ENCODE results near the gene CCDC149.

Gene CCDC149

DNA sequence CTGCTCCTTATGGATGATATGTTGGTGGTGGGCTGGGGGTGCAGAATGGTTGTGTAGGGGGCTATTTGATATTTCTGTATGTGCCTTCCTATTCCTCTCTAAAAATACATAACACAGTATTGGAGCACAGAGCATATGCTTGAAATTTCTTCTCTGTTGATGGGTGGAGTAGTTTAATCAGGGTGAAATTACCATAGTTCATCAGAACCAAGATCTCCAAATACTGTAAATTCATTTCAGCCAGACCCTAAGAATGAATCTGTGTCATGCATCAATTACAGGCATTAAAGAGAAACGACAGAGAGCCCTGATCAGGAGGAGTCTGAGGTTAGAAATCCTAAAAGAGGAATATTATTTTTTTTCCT is 25.1 kb upstream of the CCDC149 start:
- H3K36me3 Mint-ChIP-seq (ENCODE audit: low read depth), result peaks cover 7% of the 10 kb centered on the region
- no peak overlapping the region for H3K4me3 Mint-ChIP-seq
- no peaks in the 10 kb centered on the region for H3K4me1 Mint-ChIP-seq
- H3K27ac Mint-ChIP-seq, result no peak overlapping the region
- H3K9me3 Mint-ChIP-seq, result peaks cover 57% of the 10 kb centered on the region
- TF ChIP-seq, protein P1, sequence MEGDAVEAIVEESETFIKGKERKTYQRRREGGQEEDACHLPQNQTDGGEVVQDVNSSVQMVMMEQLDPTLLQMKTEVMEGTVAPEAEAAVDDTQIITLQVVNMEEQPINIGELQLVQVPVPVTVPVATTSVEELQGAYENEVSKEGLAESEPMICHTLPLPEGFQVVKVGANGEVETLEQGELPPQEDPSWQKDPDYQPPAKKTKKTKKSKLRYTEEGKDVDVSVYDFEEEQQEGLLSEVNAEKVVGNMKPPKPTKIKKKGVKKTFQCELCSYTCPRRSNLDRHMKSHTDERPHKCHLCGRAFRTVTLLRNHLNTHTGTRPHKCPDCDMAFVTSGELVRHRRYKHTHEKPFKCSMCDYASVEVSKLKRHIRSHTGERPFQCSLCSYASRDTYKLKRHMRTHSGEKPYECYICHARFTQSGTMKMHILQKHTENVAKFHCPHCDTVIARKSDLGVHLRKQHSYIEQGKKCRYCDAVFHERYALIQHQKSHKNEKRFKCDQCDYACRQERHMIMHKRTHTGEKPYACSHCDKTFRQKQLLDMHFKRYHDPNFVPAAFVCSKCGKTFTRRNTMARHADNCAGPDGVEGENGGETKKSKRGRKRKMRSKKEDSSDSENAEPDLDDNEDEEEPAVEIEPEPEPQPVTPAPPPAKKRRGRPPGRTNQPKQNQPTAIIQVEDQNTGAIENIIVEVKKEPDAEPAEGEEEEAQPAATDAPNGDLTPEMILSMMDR (IDR thresholded peaks at IDR 0.05; ENCODE audit: unreplicated experiment in 3 of 3), result no peak
- H3K27me3 Mint-ChIP-seq (ENCODE audit: low read depth), result no peaks in the 10 kb centered on the region

DNA sequence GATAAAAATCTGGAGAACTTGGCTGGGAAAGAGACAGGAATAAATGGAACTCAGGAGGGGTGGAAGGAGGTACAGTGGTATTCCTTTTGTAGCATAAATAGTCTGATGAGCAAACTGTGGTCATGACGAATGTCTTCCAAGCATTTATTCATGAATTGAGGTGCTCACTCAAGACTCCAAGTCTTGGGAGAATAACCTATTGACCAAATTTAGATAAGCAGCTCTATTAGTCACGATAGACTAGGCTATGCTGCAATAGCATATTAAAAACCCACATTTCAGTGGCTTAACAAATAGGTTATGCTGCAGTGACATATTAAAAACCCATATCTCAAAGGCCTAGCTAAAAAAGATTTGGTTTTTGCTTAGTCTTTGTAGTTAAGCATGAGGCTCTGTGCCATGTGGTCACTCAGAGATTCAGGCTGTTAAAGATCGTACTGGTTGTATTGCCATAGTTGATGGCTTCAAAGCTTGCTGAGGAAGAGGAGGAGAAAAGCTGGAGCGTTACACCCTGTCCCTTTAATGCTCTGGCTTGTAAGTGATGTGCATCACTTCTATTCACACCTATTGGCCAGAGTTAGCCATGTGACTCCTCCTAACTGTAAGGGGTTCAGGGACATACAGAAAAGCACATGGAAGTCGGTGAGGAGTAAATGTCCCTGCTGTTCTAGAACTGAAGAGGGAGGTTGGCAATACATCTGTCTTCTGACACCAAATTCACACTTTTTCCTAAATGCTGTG is 24.5 kb upstream of the CCDC149 start:
- Mint-ChIP-seq H3K27me3 (ENCODE audit: low read depth) (no peaks in the 10 kb centered on the region), H3K9me3 (peaks cover 57% of the 10 kb centered on the region), H3K36me3 (ENCODE audit: low read depth) (peaks cover 7% of the 10 kb centered on the region), H3K27ac (no peak overlapping the region), H3K4me3 (no peak overlapping the region), H3K4me1 (no peaks in the 10 kb centered on the region)
- TF ChIP-seq, protein P1 (IDR thresholded peaks at IDR 0.05; ENCODE audit: unreplicated experiment in 3 of 3), result no peak

- Mint-ChIP-seq H3K4me3 (no peak overlapping the region), H3K36me3 (ENCODE audit: low read depth) (peaks cover 7% of the 10 kb centered on the region), H3K27me3 (ENCODE audit: low read depth) (no peaks in the 10 kb centered on the region), H3K27ac (no peak overlapping the region), H3K4me1 (no peaks in the 10 kb centered on the region), H3K9me3 (peaks cover 52% of the 10 kb centered on the region)
- TF ChIP-seq, protein P1 (IDR thresholded peaks at IDR 0.05; ENCODE audit: unreplicated experiment in 3 of 3), result no peak
Observed at GRCh38 chr4:24935856-24936255, 23.0 kb upstream of the CCDC149 start.

GRCh38 chr4:24934311-24934710 is 21.5 kb upstream of the CCDC149 start:
- Mint-ChIP-seq H3K4me1 (no peaks in the 10 kb centered on the region), H3K36me3 (ENCODE audit: low read depth) (peaks cover 7% of the 10 kb centered on the region), H3K27me3 (ENCODE audit: low read depth) (no peaks in the 10 kb centered on the region), H3K27ac (no peak overlapping the region), H3K4me3 (no peak overlapping the region), H3K9me3 (peaks cover 44% of the 10 kb centered on the region)
- TF ChIP-seq, protein P1 (IDR thresholded peaks at IDR 0.05; ENCODE audit: unreplicated experiment in 3 of 3), result no peak

DNA sequence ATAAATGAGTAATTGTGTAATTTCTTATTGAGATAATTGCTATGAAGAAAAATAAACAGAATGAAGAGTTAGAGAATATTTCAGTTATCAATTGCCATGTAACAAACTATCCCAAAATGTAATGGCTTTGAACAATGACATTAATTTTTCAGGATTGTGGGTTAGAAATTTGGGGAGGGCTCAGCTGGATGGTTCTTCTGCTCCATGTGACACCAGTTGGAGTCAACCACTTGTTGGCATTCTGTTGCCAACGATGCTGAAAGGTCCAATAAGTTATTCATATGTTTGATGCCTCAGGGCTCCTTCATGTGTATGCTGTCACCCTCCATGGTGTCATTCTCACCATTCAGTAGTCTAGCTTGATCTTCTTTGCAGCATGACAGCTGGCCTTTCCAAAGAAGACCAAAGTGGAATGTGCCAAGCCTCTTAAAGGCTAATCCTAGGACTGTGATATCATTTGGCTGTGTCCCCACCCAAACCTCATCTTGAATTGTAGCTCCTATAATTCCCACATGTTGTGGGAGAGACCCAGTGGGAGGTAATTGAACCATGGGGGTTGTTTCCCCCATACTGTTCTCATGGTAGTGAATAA is 20.9 kb upstream of the CCDC149 start:
- Mint-ChIP-seq H3K36me3 (ENCODE audit: low read depth) (peaks cover 7% of the 10 kb centered on the region), H3K9me3 (peaks cover 42% of the 10 kb centered on the region), H3K4me1 (no peaks in the 10 kb centered on the region), H3K4me3 (no peak overlapping the region), H3K27ac (no peak overlapping the region), H3K27me3 (ENCODE audit: low read depth) (no peaks in the 10 kb centered on the region)
- TF ChIP-seq, protein P1 (IDR thresholded peaks at IDR 0.05; ENCODE audit: unreplicated experiment in 3 of 3), result no peak
